Chondrocyte (in vitro differentiated cells): ENCODE measurements around the gene NLGN3. TPM values are rescaled to one million over a fixed set of nuclear protein-coding genes. Genes with fewer than 3 reads are reported as not detected.

Experiments used
- DNase-seq: peaks from one replicate; pipeline ENCODE4 v3.0.0; 2021; ENCODE audit warnings: mixed read lengths, low spot score
- H3K27ac Mint-ChIP-seq: one replicate; pipeline ENCODE4 v1.8.0; 2021; ENCODE audit warnings: mild to moderate bottlenecking, moderate library complexity, mixed read lengths; ENCODE audit not compliant: unreplicated experiment
- H3K27me3 Mint-ChIP-seq: 2 replicates; pipeline ENCODE4 v1.8.0; 2021; ENCODE audit warnings: low read depth, mixed read lengths
- H3K36me3 Mint-ChIP-seq: 2 replicates; pipeline ENCODE4 v1.8.0; 2021; ENCODE audit warnings: low read depth, mixed read lengths
- H3K4me1 Mint-ChIP-seq: 2 replicates; pipeline ENCODE4 v1.8.0; 2021; ENCODE audit warnings: low read depth, mild to moderate bottlenecking, mixed read lengths
- H3K4me3 Mint-ChIP-seq: one replicate; pipeline ENCODE4 v1.8.0; 2021; ENCODE audit warnings: mild to moderate bottlenecking, moderate library complexity, mixed read lengths; ENCODE audit not compliant: unreplicated experiment
- H3K9me3 Mint-ChIP-seq: 2 replicates; pipeline ENCODE4 v1.8.0; 2021; ENCODE audit warnings: low read depth, mixed read lengths
- total RNA-seq: library from RNA; stranded (reverse); gene quantifications from 3 replicates; pipeline ENCODE4 v1.2.1, GENCODE V29; 2021
- TF ChIP-seq, protein P1 (sequence below): fragments of 200-600 bp; sonication (generic); IDR thresholded peaks from 2 replicates; pipeline ENCODE4 v1.5.0; 2021; ENCODE audit warnings: antibody characterized with exemption, mild to moderate bottlenecking, moderate library complexity

Gene NLGN3
- total RNA-seq, 1 donor from 2014 or later, result 0.52 TPM

GRCh38 chrX:71195964-71196649 lies 51.5 kb downstream of the NLGN3 start:
- Mint-ChIP-seq H3K27ac (no peak overlapping the region), H3K4me3 (no peak overlapping the region), H3K27me3 (no peaks in the 10 kb centered on the region), H3K9me3 (peaks cover 7% of the 10 kb centered on the region), H3K36me3 (no peaks in the 10 kb centered on the region), H3K4me1 (no peaks in the 10 kb centered on the region)
- TF ChIP-seq, protein P1, sequence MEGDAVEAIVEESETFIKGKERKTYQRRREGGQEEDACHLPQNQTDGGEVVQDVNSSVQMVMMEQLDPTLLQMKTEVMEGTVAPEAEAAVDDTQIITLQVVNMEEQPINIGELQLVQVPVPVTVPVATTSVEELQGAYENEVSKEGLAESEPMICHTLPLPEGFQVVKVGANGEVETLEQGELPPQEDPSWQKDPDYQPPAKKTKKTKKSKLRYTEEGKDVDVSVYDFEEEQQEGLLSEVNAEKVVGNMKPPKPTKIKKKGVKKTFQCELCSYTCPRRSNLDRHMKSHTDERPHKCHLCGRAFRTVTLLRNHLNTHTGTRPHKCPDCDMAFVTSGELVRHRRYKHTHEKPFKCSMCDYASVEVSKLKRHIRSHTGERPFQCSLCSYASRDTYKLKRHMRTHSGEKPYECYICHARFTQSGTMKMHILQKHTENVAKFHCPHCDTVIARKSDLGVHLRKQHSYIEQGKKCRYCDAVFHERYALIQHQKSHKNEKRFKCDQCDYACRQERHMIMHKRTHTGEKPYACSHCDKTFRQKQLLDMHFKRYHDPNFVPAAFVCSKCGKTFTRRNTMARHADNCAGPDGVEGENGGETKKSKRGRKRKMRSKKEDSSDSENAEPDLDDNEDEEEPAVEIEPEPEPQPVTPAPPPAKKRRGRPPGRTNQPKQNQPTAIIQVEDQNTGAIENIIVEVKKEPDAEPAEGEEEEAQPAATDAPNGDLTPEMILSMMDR, result no peak
- DNase-seq, result no peak

DNA sequence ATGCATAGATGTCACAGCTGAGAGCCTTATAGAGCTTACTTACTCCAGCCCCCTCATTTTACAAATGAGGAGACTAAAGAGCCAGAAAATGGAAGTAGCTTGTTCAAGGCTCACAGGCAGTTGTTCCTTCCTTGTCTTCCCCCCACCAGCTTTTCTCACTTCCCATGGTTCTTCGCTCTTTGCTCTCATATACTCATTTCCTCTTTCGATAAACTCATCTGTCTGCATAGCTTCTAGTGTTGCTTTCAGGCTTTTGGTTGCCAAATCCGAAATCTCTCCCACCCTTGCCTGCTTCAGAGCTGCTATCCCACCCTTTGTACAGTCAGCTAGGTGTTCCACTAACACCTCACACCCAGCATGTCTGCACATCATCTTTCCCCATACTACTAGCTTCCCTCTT lies 53.4 kb downstream of the NLGN3 start:
- TF ChIP-seq, protein P1, result no peak
- H3K36me3 Mint-ChIP-seq, result no peaks in the 10 kb centered on the region
- H3K27me3 Mint-ChIP-seq, result no peaks in the 10 kb centered on the region
- peaks cover 7% of the 10 kb centered on the region for H3K9me3 Mint-ChIP-seq
- H3K27ac Mint-ChIP-seq, result no peak overlapping the region
- no peak overlapping the region for H3K4me3 Mint-ChIP-seq
- no peaks in the 10 kb centered on the region for H3K4me1 Mint-ChIP-seq
- DNase-seq, result no peak

DNA sequence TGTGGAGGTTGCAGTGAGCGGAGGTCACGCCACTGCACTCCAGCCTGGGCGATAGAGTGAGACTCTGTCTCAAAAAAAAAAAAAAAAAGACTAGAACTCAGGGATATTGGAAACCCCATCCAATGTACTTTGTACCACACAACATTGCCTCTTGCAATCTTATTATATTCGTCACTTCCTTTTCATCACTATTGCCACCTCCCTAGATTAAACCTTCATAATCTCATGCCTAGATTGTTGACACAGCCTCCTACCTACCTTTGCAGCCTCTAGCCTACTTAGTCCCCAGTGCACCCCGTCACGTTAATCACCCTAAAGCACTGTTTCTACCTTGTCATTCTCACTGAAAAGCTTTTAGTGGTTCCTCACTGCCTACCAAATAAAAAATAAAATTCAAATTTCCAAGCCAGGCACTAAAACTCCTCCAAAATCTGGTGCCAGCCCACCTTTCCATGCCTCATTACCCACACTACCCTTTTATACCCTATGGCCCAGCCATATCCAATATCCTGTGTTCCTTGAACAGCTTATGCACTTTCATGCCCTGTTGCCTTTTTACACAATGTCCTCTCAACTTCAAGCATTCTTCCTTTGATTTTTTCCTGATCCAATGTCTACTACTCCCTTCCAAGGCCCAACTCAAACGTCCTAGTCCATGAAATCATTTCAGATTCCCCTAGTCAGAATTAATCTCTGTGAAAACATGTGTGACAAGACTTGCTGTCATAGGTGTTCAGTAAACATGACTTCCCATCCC lies 54.8 kb downstream of the NLGN3 start:
- no peak for DNase-seq
- Mint-ChIP-seq H3K36me3 (no peaks in the 10 kb centered on the region), H3K4me1 (no peaks in the 10 kb centered on the region), H3K9me3 (peaks cover 7% of the 10 kb centered on the region), H3K27ac (no peak overlapping the region), H3K27me3 (no peaks in the 10 kb centered on the region), H3K4me3 (no peak overlapping the region)
- TF ChIP-seq, protein P1, result no peak

DNA sequence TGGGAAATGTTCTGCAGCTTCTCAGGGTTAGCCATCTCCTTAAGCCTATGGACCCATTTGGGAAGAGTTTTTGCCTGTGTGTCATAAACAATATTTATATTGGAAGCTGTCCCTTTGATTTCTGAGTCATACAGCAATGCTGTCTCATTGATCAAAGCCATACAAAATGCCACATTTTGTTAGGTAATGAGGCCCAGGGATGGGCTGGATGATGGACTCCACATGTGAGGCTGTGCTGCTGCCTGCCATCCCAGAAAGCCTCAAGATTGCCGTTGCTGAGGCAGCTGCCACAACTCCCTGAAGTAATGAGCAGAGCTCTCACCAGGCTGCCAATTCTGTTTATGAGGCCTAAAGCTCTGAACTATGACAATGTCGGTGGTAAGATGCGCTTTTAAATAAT lies 66.2 kb downstream of the NLGN3 start:
- H3K4me3 Mint-ChIP-seq, result no peak overlapping the region
- H3K27me3 Mint-ChIP-seq, result peaks cover 1% of the 10 kb centered on the region
- peaks cover 4% of the 10 kb centered on the region for H3K9me3 Mint-ChIP-seq
- DNase-seq, result no peak
- H3K27ac Mint-ChIP-seq, result no peak overlapping the region
- TF ChIP-seq, protein P1, result no peak
- H3K36me3 Mint-ChIP-seq, result no peaks in the 10 kb centered on the region
- no peaks in the 10 kb centered on the region for H3K4me1 Mint-ChIP-seq

DNA sequence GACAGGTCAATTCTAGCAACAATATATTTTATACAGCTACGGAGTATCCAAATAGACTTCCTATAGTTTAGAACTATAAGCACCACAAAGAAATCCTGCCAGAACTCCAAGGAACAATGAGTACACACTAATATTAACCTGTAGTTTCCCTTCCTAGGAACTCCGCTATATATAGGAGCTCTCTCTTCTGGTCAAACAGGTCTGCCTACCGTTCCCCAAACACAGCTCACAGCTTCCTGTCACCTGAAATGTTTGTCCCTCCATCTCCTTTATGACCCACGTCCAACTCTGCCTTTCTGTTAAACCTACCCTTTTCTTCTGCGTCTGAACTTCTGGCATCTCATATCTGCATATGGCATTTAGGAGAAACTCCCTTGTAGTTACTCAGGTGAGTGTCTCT lies 67.9 kb downstream of the NLGN3 start:
- Mint-ChIP-seq H3K4me3 (no peak overlapping the region), H3K36me3 (no peaks in the 10 kb centered on the region), H3K27me3 (peaks cover 3% of the 10 kb centered on the region), H3K4me1 (no peaks in the 10 kb centered on the region), H3K27ac (no peak overlapping the region), H3K9me3 (peaks cover 4% of the 10 kb centered on the region)
- TF ChIP-seq, protein P1, result no peak
- DNase-seq, result no peak
